ENCODE measurements around the gene INPP5A. TPM values are rescaled to one million over a fixed set of nuclear protein-coding genes. Genes with fewer than 3 reads are reported as not detected.

INPP5A gene
- total RNA-seq, 1 donor from 2014 or later: 105 TPM

DNA sequence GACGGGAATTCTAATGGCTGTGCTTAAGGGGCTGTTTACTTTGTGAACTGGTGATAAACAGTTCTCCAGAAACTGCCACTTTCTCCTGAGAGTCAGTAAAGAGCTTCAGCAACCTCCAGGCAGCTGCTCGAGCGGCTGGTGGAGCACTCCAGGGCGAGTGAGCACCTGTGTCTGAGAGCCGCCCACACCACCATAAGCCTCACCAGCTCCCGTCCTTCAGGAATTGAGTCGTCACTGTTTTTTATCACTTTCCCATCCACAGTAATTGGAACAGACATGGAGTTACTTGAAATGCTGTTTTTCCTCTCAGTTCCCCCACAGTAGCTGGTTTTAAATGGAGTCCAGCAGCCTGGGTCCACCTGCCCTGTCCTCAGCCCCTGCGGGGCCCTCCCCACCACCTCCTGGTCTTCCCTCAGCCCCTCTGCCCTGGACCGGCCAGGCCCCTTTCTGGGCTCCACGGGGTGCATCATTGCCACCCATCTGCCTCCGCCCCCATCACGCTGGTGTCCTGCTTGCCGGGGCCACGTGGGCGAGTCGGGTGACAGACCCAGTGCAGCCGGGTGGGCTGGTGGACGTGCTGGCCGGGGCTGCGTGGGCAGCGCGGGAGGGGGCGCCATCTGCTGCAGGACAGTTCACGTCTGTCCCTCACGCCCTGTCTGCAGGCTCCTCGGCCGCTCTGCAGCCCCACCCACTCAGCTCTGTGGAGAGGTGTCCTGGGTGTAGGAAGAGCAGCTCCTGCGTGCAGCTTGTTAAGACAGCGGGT, 192.4 kb downstream of the INPP5A start:
- no peaks in the 10 kb centered on the region for H3K27me3 ChIP-seq (ENCODE audit: low read depth)
- intact Hi-C loops (cut with micrococcal nuclease): no loop called here
- H3K4me1 ChIP-seq: no peaks in the 10 kb centered on the region
- peaks cover 58% of the 10 kb centered on the region for H3K36me3 ChIP-seq
- no peaks in the 10 kb centered on the region for H3K9me3 ChIP-seq (replicated peaks)
- DNase-seq: no peak
- no peak overlapping the region for H3K27ac ChIP-seq (replicated peaks)
- no peak overlapping the region for H3K4me3 ChIP-seq
- TF ChIP-seq, protein P1, sequence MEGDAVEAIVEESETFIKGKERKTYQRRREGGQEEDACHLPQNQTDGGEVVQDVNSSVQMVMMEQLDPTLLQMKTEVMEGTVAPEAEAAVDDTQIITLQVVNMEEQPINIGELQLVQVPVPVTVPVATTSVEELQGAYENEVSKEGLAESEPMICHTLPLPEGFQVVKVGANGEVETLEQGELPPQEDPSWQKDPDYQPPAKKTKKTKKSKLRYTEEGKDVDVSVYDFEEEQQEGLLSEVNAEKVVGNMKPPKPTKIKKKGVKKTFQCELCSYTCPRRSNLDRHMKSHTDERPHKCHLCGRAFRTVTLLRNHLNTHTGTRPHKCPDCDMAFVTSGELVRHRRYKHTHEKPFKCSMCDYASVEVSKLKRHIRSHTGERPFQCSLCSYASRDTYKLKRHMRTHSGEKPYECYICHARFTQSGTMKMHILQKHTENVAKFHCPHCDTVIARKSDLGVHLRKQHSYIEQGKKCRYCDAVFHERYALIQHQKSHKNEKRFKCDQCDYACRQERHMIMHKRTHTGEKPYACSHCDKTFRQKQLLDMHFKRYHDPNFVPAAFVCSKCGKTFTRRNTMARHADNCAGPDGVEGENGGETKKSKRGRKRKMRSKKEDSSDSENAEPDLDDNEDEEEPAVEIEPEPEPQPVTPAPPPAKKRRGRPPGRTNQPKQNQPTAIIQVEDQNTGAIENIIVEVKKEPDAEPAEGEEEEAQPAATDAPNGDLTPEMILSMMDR (IDR thresholded peaks at IDR 0.05; ENCODE audit: borderline replicate concordance): no peak

DNA sequence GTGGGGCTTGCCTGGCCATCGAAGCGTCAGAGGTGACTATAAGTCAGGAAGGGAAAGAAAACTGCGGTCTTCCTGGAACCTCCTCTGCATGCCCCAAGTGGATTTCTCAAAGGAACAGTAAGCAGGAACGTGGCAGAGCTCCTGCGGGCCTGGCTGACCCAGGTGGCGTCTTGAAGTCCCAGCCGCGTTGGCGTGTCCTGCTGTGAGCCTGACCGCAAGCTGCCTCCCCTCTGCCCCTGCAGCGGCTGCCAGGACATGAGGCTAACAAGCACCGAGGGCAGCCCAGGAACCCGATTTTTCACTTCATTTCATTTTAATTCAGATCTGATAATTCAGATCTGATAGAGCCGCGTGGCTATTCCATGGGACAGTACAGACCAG, 193.0 kb downstream of the INPP5A start:
- Histone ChIP-seq H3K4me1 (no peaks in the 10 kb centered on the region), H3K4me3 (no peak overlapping the region), H3K9me3 (replicated peaks) (no peaks in the 10 kb centered on the region), H3K27me3 (ENCODE audit: low read depth) (no peaks in the 10 kb centered on the region), H3K36me3 (peaks cover 53% of the 10 kb centered on the region), H3K27ac (replicated peaks) (no peak overlapping the region)
- intact Hi-C loops (cut with micrococcal nuclease): no loop called here
- DNase-seq: no peak
- TF ChIP-seq, protein P1 (IDR thresholded peaks at IDR 0.05; ENCODE audit: borderline replicate concordance): no peak

DNA sequence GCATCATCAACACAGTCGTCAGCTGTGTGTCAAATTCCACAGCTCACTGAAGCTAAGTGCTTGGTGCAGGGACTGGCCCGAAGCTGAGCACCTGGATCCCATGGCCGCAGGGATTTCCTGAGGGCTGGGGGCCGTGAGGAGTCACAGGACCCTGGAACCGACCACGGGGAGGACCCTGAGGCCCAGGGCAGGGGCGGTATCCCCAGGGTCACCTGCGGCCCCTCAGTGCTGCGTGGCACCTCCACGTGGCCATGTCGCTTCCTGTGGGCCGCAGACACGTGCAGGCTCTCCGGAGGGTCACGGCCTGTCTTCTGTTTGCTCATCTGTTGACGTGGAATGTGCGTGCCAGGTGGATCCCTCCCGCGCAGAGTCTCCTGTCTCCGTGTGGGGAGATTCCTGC, 194.9 kb downstream of the INPP5A start:
- Histone ChIP-seq H3K36me3 (peaks cover 39% of the 10 kb centered on the region), H3K4me1 (peaks cover 6% of the 10 kb centered on the region), H3K9me3 (replicated peaks) (no peaks in the 10 kb centered on the region), H3K4me3 (no peak overlapping the region), H3K27ac (replicated peaks) (no peak overlapping the region), H3K27me3 (ENCODE audit: low read depth) (no peaks in the 10 kb centered on the region)
- intact Hi-C loops (cut with micrococcal nuclease): no loop called here
- DNase-seq: no peak
- TF ChIP-seq, protein P1 (IDR thresholded peaks at IDR 0.05; ENCODE audit: borderline replicate concordance): no peak

DNA sequence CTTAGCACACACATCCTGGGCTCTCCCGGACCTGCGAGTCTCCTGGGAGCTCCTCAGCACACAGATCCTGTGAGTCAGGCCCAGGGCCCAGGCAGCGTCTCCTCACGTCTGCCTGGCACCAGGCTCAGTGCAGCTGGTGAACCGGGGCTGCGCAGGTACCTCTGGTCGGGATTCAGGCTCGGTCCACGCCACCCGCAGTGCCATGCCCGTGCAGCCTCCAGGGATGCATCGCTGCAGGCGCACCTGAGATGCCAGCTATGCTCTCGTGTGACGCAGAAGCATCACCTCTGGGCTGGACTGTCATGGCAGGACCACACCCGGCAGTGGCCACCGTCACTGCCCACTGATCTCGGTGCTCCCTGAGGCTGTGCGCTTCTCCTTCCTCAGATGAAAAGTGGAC, 196.3 kb downstream of the INPP5A start:
- H3K27ac ChIP-seq (replicated peaks): no peak overlapping the region
- TF ChIP-seq, protein P1 (IDR thresholded peaks at IDR 0.05; ENCODE audit: borderline replicate concordance): no peak
- no peak for DNase-seq
- intact Hi-C loops (cut with micrococcal nuclease): no loop called here
- peaks cover 19% of the 10 kb centered on the region for H3K4me1 ChIP-seq
- H3K4me3 ChIP-seq: no peak overlapping the region
- no peaks in the 10 kb centered on the region for H3K9me3 ChIP-seq (replicated peaks)
- no peaks in the 10 kb centered on the region for H3K27me3 ChIP-seq (ENCODE audit: low read depth)
- H3K36me3 ChIP-seq: peaks cover 27% of the 10 kb centered on the region

DNA sequence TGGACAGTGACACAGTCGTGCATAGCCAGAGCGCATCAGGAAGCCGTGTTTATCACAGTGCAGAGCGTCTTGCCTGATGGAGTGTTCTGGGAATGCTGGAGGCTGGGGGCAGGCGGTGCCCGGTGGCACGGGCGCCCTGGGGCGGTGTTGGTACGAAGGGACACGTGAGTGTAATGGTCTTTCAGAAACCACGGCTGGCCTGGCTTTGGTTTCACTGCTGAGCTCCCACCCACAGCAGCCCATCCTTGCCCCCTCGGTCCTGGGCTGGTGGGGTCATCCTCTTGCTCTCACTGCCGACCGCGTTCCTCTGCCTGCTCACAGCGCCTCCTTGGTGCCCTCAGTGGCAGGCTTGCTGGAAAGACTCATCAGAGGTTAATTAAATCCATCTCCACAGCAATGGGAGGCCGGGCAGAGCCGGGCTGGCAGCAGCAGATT, 197.8 kb downstream of the INPP5A start:
- Histone ChIP-seq H3K27ac (replicated peaks) (no peak overlapping the region), H3K27me3 (ENCODE audit: low read depth) (no peaks in the 10 kb centered on the region), H3K4me3 (no peak overlapping the region), H3K36me3 (peaks cover 24% of the 10 kb centered on the region), H3K4me1 (peaks cover 20% of the 10 kb centered on the region), H3K9me3 (replicated peaks) (no peaks in the 10 kb centered on the region)
- no peak for DNase-seq
- TF ChIP-seq, protein P1 (IDR thresholded peaks at IDR 0.05; ENCODE audit: borderline replicate concordance): no peak
- intact Hi-C loops (cut with micrococcal nuclease): no loop called here

Measured in left ventricle myocardium inferior (tissue), 1 donor.